NB4 (cell line): ENCODE measurements around the gene NUDCD2.
A peak's percentile ranks its signal among the peaks of the same experiment; 100 is the strongest.
"Not testable (repeated sequence)": the region's sequence is repeated elsewhere in the genome, so short reads cannot be mapped to it uniquely, and the experiment has no call there.

Experiments
- DNase-seq: peaks from one replicate; pipeline ENCODE4 v3.0.0; 2010; ENCODE audit warnings: low read depth
- H3K4me3 ChIP-seq: one replicate; pipeline ENCODE4 v1.5.1; 2011; ENCODE audit warnings: mild to moderate bottlenecking, low read depth, low read length, moderate library complexity
- CTCF ChIP-seq: IDR thresholded peaks from one replicate; pipeline ENCODE4 v1.5.1; 2012; ENCODE audit warnings: low read depth, low read length
- MYC ChIP-seq: IDR thresholded peaks from 2 replicates; pipeline ENCODE4 v1.6.1; 2011; ENCODE audit warnings: low read depth, low read length
- POLR2A ChIP-seq: IDR thresholded peaks from 2 replicates; pipeline ENCODE4 v1.6.1; 2011; ENCODE audit warnings: mild to moderate bottlenecking; ENCODE audit not compliant: insufficient read length; ENCODE audit errors: extremely low read depth
- TF ChIP-seq, protein P1 (sequence below): IDR thresholded peaks from 2 replicates; pipeline ENCODE4 v1.6.1; 2011; ENCODE audit warnings: low read depth, low read length

Gene NUDCD2

DNA sequence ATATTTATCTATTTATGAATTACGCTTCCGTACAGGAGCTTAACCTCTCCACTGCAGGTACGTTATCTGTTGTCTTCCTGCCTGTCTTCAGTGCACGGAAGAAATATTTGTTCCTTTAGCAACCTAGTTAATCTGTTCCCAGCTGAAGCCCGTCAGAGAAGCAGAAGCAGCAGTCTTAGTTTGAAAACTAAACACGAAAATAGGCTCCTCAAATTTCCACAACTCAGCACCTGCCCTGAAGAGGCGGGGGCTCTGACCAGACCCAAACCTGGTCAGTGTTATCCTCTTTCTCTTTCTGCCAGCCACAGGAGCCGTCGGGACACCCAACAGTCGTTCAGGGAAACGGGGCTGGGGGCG, 462 bp downstream of the NUDCD2 start:
- no peak for TF ChIP-seq MYC
- TF ChIP-seq, protein P1, sequence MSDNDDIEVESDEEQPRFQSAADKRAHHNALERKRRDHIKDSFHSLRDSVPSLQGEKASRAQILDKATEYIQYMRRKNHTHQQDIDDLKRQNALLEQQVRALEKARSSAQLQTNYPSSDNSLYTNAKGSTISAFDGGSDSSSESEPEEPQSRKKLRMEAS: no peak
- no peak for TF ChIP-seq CTCF
- TF ChIP-seq POLR2A: no peak
- DNase-seq: no peak
- peak overlapping the region; percentile 100 for H3K4me3 ChIP-seq

DNA sequence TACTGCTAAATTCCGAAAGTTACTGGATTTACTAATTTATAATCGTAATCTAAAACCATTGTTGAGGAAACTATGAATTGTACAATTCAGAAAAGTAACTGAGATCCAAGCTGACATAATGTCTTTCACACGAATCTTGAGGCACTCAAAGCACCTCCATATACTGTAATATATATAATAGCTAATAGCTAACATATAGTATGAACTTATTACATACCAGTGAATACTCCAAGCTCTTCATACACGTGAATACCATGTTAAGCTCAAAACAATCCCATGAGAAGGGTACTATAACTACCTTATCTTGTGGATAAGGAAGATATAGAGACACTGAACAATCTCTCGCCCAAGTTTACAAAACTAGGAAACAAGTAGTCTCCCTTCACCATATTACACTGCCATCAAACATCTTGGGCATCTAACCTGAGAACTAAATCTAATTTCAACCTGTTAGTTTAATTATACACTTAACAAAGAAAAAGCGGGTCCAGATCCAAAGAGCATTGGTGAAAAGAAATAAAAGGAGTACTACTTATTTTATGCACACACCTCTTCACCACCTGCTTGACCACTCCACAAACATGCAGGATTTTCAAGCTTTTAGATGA, 1.0 kb downstream of the NUDCD2 start:
- peak; percentile 33 for DNase-seq
- TF ChIP-seq CTCF: no peak
- no peak for TF ChIP-seq POLR2A
- TF ChIP-seq, protein P1: no peak
- no peak for TF ChIP-seq MYC
- H3K4me3 ChIP-seq: peak overlapping the region; percentile 100

GRCh38 chr5:163456840-163457239, 3.1 kb downstream of the NUDCD2 start:
- TF ChIP-seq MYC: no peak
- TF ChIP-seq, protein P1: no peak
- no peak for TF ChIP-seq CTCF
- no peak for TF ChIP-seq POLR2A
- DNase-seq: no peak
- H3K4me3 ChIP-seq: peak overlapping the region; percentile 48

- DNase-seq: no peak
- TF ChIP-seq POLR2A (no peak), CTCF (no peak), MYC (no peak)
- TF ChIP-seq, protein P1: no peak
- H3K4me3 ChIP-seq: no peak overlapping the region
Measured at GRCh38 chr5:163456029-163456589, 3.8 kb downstream of the NUDCD2 start.

- DNase-seq, H3K4me3 ChIP-seq: not testable (repeated sequence)
Measured at GRCh38 chr5:163455406-163455805, 4.5 kb downstream of the NUDCD2 start.

GRCh38 chr5:163453705-163454104, 6.2 kb downstream of the NUDCD2 start:
- TF ChIP-seq MYC (no peak), CTCF (no peak), POLR2A (no peak)
- TF ChIP-seq, protein P1: no peak
- no peak for DNase-seq
- H3K4me3 ChIP-seq: no peak overlapping the region
